HL-60 (cell line): ENCODE data around the gene ANKRD13A.

Source experiments
- DNase-seq, 2 experiments: peaks; one replicate each; pipeline ENCODE4 v3.0.0-alpha.2; 2010 to 2020; ENCODE audit warnings: low read depth in 1 of 2, low spot score in 1 of 2
- H3K27ac ChIP-seq: fragments of 250-450 bp; sonication (Bioruptor Pico); replicated peaks from 2 replicates; pipeline ENCODE4 v1.5.1; 2020; ENCODE audit warnings: mild to moderate bottlenecking, moderate library complexity
- H3K27me3 ChIP-seq: fragments of 250-450 bp; sonication (Bioruptor Pico); 2 replicates; pipeline ENCODE4 v1.5.1; 2021; ENCODE audit warnings: mild to moderate bottlenecking, moderate library complexity; ENCODE audit not compliant: insufficient read depth, poor library complexity, severe bottlenecking
- H3K4me3 ChIP-seq: replicated peaks from 2 replicates; pipeline ENCODE4 v1.5.1; 2011; ENCODE audit warnings: mild to moderate bottlenecking, control low read depth, low read length; ENCODE audit not compliant: insufficient read depth
- GABPA ChIP-seq: IDR thresholded peaks from 2 replicates; pipeline ENCODE4 v1.6.1; 2012; ENCODE audit warnings: low read depth
- POLR2AphosphoS5 ChIP-seq: IDR thresholded peaks from 2 replicates; pipeline ENCODE4 v1.6.1; 2012; ENCODE audit warnings: low read depth
- SPI1 ChIP-seq: IDR thresholded peaks from 2 replicates; pipeline ENCODE4 v1.6.1; 2012; ENCODE audit warnings: low read depth, mild to moderate bottlenecking, borderline replicate concordance
- TF ChIP-seq, protein P1 (sequence below): IDR thresholded peaks from one replicate; pipeline ENCODE4 v1.5.1; 2011; ENCODE audit warnings: low read length, control low read depth, inconsistent platforms; ENCODE audit not compliant: insufficient read depth
- TF ChIP-seq, protein P2 (sequence below): IDR thresholded peaks from 2 replicates; pipeline ENCODE4 v1.6.1; 2012; ENCODE audit warnings: low read depth; ENCODE audit not compliant: insufficient replicate concordance

The ANKRD13A gene

DNA sequence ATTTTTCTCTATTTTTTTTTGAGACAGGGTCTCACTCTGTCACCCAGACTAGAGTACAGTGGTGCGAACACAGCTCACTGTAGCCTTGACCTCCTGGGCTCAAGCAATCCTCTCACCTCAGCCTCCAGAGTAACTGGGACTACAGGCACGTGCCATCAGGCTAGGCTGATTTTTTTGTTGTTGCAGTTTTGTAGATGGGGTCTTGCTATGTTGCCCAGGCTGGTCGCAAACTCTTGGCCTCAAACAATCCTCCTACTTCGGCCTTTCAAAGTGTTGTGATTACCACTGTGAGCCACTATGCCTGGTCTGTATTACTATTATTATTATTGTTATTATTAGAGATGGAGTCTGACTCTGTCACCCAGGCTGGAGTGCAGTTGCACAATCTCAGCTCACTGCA lies 26.4 kb upstream of the ANKRD13A start:
- Histone ChIP-seq H3K27ac (no peak overlapping the region), H3K27me3 (no peaks in the 10 kb centered on the region), H3K4me3 (no peak overlapping the region)
- no peak for TF ChIP-seq GABPA
- TF ChIP-seq, protein P1, sequence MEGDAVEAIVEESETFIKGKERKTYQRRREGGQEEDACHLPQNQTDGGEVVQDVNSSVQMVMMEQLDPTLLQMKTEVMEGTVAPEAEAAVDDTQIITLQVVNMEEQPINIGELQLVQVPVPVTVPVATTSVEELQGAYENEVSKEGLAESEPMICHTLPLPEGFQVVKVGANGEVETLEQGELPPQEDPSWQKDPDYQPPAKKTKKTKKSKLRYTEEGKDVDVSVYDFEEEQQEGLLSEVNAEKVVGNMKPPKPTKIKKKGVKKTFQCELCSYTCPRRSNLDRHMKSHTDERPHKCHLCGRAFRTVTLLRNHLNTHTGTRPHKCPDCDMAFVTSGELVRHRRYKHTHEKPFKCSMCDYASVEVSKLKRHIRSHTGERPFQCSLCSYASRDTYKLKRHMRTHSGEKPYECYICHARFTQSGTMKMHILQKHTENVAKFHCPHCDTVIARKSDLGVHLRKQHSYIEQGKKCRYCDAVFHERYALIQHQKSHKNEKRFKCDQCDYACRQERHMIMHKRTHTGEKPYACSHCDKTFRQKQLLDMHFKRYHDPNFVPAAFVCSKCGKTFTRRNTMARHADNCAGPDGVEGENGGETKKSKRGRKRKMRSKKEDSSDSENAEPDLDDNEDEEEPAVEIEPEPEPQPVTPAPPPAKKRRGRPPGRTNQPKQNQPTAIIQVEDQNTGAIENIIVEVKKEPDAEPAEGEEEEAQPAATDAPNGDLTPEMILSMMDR: no peak
- no peak for TF ChIP-seq SPI1
- TF ChIP-seq, protein P2, sequence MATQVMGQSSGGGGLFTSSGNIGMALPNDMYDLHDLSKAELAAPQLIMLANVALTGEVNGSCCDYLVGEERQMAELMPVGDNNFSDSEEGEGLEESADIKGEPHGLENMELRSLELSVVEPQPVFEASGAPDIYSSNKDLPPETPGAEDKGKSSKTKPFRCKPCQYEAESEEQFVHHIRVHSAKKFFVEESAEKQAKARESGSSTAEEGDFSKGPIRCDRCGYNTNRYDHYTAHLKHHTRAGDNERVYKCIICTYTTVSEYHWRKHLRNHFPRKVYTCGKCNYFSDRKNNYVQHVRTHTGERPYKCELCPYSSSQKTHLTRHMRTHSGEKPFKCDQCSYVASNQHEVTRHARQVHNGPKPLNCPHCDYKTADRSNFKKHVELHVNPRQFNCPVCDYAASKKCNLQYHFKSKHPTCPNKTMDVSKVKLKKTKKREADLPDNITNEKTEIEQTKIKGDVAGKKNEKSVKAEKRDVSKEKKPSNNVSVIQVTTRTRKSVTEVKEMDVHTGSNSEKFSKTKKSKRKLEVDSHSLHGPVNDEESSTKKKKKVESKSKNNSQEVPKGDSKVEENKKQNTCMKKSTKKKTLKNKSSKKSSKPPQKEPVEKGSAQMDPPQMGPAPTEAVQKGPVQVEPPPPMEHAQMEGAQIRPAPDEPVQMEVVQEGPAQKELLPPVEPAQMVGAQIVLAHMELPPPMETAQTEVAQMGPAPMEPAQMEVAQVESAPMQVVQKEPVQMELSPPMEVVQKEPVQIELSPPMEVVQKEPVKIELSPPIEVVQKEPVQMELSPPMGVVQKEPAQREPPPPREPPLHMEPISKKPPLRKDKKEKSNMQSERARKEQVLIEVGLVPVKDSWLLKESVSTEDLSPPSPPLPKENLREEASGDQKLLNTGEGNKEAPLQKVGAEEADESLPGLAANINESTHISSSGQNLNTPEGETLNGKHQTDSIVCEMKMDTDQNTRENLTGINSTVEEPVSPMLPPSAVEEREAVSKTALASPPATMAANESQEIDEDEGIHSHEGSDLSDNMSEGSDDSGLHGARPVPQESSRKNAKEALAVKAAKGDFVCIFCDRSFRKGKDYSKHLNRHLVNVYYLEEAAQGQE: no peak
- TF ChIP-seq POLR2AphosphoS5: no peak
- no peak for DNase-seq

- no peak overlapping the region for H3K27ac ChIP-seq
- no peak for DNase-seq
- TF ChIP-seq, protein P2: no peak
- TF ChIP-seq GABPA (no peak), POLR2AphosphoS5 (no peak), SPI1 (no peak)
- TF ChIP-seq, protein P1: no peak
- no peak overlapping the region for H3K4me3 ChIP-seq
- H3K27me3 ChIP-seq: no peaks in the 10 kb centered on the region
Measured at GRCh38 chr12:109981311-109981710, 17.9 kb upstream of the ANKRD13A start.

GRCh38 chr12:109982210-109982609 lies 17.0 kb upstream of the ANKRD13A start:
- DNase-seq: no peak
- no peak overlapping the region for H3K4me3 ChIP-seq
- TF ChIP-seq POLR2AphosphoS5 (no peak), GABPA (no peak), SPI1 (no peak)
- TF ChIP-seq, protein P1: no peak
- TF ChIP-seq, protein P2: no peak
- no peaks in the 10 kb centered on the region for H3K27me3 ChIP-seq
- no peak overlapping the region for H3K27ac ChIP-seq
